ENCODE data around the gene MFF. TPM values are rescaled to one million over a fixed set of nuclear protein-coding genes. Genes with fewer than 3 reads are reported as not detected.

The MFF gene
- polyA plus RNA-seq, 2 donors, result 57.1 to 61.8 TPM

Other genes starting within 250 kb of the MFF start
- under 1 TPM; 0.10 to 0.16 TPM for gene COL4A4, start 161.0 kb upstream of the MFF start, polyA plus RNA-seq
- under 1 TPM; 0.18 to 0.44 TPM for gene COL4A3, start 160.6 kb upstream of the MFF start, polyA plus RNA-seq
- gene TM4SF20, start 54.1 kb downstream of the MFF start, polyA plus RNA-seq, result under 1 TPM in 1 of 2 donors, not detected in 1; 0.04 TPM
- gene SCYGR1, start 62.7 kb downstream of the MFF start, polyA plus RNA-seq, result not detected
- gene AGFG1, start 146.9 kb downstream of the MFF start, polyA plus RNA-seq, result 10 to 100 TPM; 20.3 to 31.2 TPM

Data from esophagus (tissue), 2 donors.